Epithelial cell of esophagus (primary cell): ENCODE measurements around the gene TNPO2.

Experiments
- DNase-seq: peaks from one replicate; pipeline ENCODE4 v3.0.0; 2010; ENCODE audit warnings: low read depth
- H3K4me3 ChIP-seq: 2 replicates; pipeline ENCODE4 v1.5.1; 2011; ENCODE audit warnings: mild to moderate bottlenecking, low read length, control low read depth
- TF ChIP-seq, protein P1 (sequence below): IDR thresholded peaks from 2 replicates; pipeline ENCODE4 v1.5.1; 2011; ENCODE audit warnings: low read depth, mild to moderate bottlenecking, low read length, control low read depth, inconsistent platforms; ENCODE audit not compliant: insufficient read depth; ENCODE audit errors: missing control alignments

Gene TNPO2

DNA sequence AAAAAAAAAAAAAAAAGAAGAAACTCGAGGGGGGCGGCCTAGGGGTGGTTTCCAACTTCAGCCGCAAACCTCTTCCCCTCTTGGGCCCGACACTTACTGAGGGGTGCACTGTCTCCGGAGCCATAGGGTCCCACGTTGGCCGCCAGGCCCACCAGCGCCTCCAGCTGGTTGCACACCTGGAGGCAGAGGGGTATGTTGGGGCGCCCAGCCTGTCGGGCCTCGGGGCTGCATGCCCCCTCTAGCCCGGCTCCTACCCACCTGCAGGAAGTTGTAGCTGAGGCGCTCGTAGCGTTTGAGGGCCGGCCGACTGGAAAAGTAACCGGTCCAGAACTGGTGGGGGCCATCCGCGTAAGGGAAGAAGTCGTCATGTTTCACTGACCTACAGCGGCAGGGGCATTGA is 65.8 kb downstream of the TNPO2 start:
- H3K4me3 ChIP-seq = no peak overlapping the region
- no peak for DNase-seq

DNA sequence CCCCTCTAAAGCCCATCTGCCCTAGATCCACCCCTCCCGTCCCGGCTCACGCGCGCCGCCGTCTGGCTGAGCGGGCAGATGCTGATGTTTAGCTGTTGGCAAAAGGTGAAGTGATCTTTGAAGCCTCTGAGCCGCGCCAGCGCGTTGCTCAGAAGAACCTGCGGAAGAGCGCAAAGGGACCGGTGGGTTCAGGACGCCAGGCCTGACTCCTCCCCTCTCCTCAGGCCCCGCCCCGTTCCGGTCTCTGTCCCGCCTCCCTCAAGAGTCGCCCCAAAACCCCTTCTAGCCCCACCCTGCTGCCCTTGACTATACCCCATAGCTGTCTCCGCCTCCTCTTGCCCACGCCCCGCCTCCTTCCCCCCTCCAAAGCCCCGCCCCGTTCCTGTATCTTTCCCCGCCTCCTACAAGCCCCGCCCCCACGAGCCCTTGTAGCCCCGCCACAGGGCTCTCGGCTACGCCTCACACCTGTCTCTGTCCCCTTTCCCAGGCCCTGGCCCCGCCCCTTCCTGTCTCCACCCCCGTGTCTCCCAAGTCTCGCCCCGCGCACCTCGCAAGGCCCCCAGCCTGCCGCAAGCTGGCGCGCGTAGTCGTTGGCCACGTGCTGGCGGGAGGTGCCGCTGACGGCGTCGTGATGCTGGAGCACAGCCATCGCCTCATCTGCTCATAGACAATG is 66.7 kb downstream of the TNPO2 start:
- TF ChIP-seq, protein P1, sequence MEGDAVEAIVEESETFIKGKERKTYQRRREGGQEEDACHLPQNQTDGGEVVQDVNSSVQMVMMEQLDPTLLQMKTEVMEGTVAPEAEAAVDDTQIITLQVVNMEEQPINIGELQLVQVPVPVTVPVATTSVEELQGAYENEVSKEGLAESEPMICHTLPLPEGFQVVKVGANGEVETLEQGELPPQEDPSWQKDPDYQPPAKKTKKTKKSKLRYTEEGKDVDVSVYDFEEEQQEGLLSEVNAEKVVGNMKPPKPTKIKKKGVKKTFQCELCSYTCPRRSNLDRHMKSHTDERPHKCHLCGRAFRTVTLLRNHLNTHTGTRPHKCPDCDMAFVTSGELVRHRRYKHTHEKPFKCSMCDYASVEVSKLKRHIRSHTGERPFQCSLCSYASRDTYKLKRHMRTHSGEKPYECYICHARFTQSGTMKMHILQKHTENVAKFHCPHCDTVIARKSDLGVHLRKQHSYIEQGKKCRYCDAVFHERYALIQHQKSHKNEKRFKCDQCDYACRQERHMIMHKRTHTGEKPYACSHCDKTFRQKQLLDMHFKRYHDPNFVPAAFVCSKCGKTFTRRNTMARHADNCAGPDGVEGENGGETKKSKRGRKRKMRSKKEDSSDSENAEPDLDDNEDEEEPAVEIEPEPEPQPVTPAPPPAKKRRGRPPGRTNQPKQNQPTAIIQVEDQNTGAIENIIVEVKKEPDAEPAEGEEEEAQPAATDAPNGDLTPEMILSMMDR = no peak

More for the DNA sequence above, 65.8 kb downstream of the TNPO2 start:
- TF ChIP-seq, protein P1 = no peak

DNA sequence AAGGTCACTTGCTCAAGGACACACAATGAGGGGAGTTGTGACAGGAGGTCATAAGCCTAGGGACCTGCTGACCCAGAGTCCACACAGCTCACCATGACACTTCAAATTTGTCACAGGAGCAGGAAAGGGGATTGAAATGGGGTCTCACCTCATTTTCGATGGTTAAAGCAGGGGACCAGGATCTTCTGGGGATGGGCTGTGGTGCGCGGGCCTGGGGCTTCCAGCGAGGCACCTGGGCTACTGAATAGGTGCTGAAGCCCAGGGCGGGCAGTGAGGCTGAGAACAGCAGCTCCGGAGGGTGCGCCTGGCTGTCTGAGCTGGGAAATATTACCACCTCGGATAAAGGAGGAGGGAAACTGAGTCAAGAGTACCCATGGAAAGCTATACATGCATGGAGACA is 68.2 kb downstream of the TNPO2 start:
- H3K4me3 ChIP-seq = no peak overlapping the region
- no peak for DNase-seq
- TF ChIP-seq, protein P1 = no peak

More for the DNA sequence above, 66.7 kb downstream of the TNPO2 start:
- no peak for DNase-seq
- H3K4me3 ChIP-seq = no peak overlapping the region

DNA sequence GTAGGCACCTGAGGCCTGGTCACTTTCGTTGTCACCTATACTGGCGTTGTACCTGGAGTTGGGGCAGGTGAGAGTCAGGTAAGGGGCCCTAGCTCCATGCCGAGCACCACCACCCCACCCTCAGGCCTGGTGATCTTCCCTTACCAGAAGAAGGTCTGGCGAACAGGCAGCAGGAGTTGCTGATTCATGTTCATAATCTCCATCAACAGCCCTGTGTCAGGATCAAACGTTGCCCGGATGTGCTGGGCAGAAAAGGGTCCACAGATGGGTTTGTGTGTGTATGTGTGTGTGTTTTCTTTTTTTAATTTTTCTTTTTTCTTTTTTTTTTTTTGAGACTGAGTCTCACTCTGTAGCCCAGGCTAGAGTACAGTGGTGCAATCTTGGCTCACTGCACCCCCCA is 71.5 kb downstream of the TNPO2 start:
- DNase-seq = no peak
- TF ChIP-seq, protein P1 = no peak
- no peak overlapping the region for H3K4me3 ChIP-seq

DNA sequence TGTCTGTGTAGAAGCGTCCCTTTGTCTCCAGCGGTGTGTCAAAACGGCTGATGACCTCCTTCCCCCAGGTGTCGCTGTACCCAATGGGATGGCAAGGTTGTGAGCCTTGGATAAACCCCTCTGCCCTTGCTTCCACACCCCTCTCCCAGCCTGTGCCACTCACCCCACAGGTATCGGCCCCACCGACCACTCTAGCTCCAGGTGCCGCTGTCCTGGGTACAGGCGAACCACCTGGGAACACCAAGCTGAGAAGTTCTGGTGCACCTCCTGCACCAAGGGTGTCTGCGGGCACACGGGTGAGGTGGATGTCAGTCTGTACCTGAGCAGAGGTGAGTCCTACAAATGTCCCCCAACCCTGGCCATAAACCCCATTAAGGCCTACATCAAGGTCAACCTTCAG is 73.8 kb downstream of the TNPO2 start:
- no peak overlapping the region for H3K4me3 ChIP-seq
- DNase-seq = no peak
- TF ChIP-seq, protein P1 = no peak
